Effector CD8-positive, alpha-beta T cell (primary cell): ENCODE measurements around the gene DICER1.

ENCODE experiments used
- DNase-seq: peaks from one replicate; lab custom pipeline; 2025; lab: John Stamatoyannopoulos, UW

Gene DICER1

GRCh38 chr14:95125915-95126314, 31.4 kb downstream of the DICER1 start:
- no peak for DNase-seq

GRCh38 chr14:95125221-95125620, 32.1 kb downstream of the DICER1 start:
- DNase-seq: no peak

DNA sequence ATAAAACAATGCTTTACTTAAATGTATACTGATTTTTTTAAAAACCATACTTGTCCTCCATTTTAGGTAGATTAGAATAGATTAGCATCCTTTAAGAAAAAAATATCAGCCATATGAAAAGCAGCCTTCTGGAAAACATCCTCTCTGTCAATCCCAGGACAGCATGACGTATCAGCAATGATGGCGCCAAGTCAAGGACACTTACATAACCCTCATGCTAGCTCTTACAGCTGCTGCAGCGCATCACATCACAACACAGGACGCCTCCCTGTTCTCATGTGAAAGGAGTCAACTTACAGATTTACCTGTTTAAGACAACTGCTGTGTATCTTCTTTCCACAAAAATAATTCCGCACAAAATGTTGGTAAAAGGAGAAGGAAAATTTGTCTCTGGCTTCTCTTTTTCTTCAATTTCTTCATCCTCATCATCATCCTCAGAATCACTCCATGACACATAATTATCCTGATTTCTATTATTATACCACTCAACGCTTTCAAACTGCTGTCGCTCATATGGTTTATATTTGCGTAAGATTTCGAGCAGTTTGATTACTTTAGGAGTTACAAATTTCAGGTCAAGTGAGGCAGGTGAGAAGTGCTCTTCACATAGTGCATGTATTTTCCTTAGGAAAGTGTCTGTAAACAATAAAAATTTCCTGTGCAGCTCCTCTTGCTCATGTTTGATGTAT, 33.3 kb downstream of the DICER1 start:
- DNase-seq: no peak

- DNase-seq: no peak
Measured at GRCh38 chr14:95122621-95122945, 34.7 kb downstream of the DICER1 start.

DNA sequence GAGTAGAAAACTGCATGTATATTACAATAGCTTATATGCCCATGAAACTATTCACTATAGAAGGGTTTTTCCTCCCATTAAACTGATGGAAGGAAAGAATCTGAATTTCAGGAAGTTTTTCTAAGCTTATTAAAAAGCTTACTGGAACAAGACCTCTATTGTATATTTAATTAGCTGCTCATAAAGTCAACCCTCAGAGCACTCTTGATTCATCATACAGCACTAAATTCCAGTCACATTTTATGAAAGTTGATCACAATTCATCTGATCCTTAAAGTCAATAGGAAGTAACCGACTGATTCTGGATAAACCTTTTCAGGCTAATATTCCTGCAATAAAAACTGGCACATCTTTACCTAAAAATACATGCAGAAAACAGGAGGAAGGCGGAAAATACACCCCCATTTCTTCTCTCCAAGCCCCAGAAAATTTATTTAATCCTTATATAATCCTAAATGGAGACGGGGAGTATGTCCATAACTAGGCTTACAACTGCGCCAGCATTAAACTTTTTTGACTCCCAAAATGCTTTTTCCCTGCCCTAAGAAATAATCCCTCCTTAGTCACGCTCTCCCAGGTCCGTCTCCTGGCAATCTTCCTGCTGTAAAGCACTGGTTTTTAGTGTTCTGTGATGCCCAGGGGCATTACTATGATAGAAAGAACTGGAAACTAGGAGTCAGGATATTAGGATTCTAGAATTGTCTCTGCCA, 35.3 kb downstream of the DICER1 start:
- no peak for DNase-seq

DNA sequence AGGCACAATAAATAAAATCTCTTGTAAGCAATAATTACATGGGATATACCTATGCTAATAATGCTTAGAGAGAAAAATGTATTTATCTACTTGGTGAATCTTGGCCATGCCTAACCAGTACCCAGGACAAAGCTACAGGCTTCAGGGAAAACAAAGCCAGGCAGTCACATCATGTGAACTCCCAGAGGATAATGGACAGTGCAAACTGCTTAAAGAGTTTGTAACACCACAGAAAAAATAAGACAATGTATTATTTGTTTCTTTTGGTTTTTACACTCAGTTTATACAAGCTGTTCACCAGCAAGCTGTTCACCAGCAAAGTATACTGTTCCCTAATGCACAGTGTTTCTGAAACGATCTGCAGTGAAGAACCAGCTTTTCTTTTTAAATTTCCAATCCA, 38.0 kb downstream of the DICER1 start:
- DNase-seq: no peak

- no peak for DNase-seq
Measured at GRCh38 chr14:95117937-95118721, 39.2 kb downstream of the DICER1 start.

DNA sequence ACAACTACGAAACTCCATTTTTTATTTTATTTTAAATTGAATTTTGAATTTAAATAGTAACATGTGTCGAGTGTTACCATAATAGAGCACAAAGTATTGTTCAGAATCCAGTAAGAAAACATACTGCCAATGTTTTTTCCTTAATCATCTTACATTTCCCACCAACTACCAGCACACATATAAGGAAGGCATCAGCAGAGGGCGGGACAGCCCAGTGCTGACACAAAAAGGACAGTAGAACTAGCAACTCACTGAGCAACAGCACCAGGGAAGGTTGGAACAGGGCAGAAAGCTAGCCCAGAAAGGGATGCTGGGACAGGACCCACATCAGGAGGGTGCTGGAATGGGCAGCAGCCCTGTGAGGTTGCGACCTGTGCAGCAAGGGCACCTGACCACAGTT, 43.9 kb downstream of the DICER1 start:
- DNase-seq: no peak

- DNase-seq: no peak
Measured at GRCh38 chr14:95111507-95112164, 45.7 kb downstream of the DICER1 start.

- no peak for DNase-seq
Measured at GRCh38 chr14:95110178-95110577, 47.2 kb downstream of the DICER1 start.

DNA sequence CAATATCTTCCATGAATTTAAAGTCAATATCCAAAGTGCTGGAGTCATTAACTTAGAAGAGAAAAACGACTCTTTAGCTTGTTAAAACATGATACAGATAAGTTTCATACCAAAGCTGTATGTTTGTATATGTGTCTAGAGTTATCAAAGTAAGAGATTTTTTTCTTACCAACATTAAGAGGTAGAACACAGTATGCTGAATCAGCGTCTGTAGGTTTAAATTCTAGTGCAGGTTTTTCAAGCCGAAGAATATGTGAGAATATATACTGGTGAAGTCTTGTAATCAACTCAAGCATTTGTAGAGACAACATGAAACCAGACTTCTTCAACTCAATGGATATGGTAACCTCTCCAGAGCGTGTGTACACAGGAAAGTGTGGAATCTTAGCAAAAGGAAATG, 49.6 kb downstream of the DICER1 start:
- no peak for DNase-seq

- DNase-seq: no peak
Measured at GRCh38 chr14:95106971-95107370, 50.4 kb downstream of the DICER1 start.

DNA sequence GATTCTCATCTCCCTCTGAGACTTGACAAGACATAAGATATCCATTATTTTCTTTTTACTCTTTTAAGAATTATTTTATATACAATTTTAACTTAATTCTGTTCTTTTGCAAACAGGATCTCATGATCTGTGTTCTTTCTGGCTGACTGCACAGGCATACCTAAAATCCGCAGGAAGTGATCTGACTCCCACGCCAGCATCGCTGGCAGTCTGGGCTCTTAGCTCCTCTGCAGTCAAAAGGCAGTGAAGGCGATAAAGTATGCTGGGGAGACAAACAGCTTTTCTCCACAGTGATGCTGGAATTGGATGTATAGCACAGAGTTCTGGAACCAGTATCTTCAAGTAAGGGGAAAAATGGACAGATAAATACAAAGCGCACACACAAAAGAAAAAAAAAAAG, 52.4 kb downstream of the DICER1 start:
- no peak for DNase-seq

- no peak for DNase-seq
Measured at GRCh38 chr14:95102680-95103044, 54.7 kb downstream of the DICER1 start.

DNA sequence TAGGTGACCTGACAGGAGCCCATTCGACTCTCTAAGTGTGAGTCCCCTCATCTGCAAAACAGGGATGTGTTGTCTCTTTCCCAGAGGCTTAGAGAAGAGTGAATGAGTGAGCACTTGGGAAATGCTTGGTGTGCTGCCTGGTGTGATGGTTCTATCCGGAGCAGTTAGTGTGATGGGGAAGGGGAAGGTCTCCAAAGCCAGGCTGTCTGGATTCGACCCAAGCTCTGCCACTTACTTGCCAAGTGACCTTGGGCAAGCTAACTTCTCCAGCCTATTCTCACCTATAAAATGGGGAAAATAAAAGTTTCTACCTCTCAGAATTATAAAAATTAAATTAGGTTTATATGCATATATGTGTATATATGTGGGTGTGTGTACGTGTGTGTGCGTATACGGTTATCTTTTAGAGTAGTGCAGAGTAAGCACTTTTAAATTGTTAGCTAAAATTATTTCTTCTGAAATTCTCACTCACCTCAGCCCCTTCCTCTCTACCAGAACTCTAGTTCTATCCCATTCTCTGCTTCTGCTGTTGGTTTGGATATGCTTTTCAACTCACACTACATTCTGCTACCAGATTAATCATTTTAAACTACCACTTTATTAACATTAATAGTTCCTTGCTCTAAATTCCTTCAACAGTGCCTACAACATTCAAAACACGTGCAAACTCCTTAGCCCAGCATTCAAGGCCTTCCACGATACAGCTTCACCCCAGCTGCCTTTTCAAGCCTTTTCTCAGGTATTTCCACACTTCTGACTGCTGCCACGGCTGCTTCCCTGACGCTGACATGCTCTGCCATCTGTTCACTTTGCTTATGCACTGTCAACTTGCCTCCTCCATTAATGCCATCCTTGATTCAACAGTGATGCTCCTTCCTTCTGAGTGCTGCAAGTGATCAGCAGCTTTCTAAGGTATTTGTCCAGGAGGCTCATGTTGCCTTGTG, 55.3 kb downstream of the DICER1 start:
- no peak for DNase-seq

DNA sequence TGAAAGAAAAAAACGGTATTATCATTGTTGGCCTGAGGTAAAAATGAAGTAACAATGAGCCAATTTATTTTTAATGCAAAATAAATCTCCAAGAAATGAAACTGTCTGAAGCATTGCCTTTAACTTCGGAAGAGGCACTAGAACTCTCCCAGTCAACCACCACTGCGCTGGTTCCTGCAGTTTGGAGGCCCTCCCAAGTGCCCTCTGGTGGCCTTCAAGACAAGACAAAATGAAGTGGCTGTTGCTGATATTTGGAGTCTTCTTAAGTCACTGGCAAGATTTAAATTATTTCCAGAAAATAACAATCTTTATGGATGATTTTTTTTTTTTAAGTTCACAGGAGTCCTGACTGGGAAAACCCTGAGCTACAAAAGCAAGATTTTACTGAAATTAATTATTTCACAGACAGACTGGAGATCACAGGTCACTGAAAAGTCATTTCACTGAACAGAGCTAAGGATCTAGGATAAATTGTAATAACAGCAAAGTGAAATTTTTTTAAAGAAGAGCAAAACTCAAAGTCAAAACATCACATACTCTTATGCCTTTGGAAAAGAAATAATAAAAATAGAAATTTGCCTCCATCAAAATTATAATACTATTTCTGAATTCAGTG, 58.2 kb downstream of the DICER1 start:
- no peak for DNase-seq

GRCh38 chr14:95097385-95097784, 59.9 kb downstream of the DICER1 start:
- DNase-seq: no peak

- DNase-seq: no peak
Measured at GRCh38 chr14:95096476-95096875, 60.9 kb downstream of the DICER1 start.

- DNase-seq: no peak
Measured at GRCh38 chr14:95095996-95096395, 61.3 kb downstream of the DICER1 start.

GRCh38 chr14:95092723-95093122, 64.6 kb downstream of the DICER1 start:
- no peak for DNase-seq

DNA sequence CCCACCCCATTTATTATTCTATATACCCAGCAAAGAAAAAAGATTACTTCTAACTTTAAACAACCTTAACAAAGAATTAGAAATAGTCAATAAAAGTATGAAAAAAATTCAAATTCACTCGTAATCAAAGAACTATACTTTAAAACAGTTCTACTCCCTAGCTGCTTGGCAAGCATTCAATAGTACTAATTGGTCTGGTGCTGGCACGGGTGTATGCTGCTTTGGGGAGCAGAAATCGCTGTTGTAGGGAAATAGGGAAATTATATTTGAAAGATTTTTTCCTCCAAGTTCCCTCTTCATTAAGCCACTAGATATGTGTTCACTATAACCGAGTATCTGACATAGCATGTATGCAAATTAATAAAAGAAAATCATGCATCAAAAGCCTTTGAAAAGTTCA, 65.7 kb downstream of the DICER1 start:
- DNase-seq: no peak
